ENCODE results near the gene FAM168A. TPM values are rescaled to one million over a fixed set of nuclear protein-coding genes. Genes with fewer than 3 reads are reported as not detected.

The FAM168A gene
- total and polyA plus RNA-seq, 10 of the 15 experiments (the other 5 are each of a cell fraction or from before 2014, with no cell fraction given) = 1.7 to 20.0 (median 10.0) TPM

GRCh38 chr11:73623686-73624085 is 25.8 kb upstream of the FAM168A start:
- Histone ChIP-seq H2AFZ (ENCODE audit: control insufficient read depth, low read depth, low read length) (no peak overlapping the region), H3K9ac (ENCODE audit: control insufficient read depth, insufficient read depth, low read length) (no peak overlapping the region), H3K27ac (ENCODE audit: control insufficient read depth, insufficient read depth) (no peak overlapping the region), H3K4me2 (ENCODE audit: control insufficient read depth, insufficient read depth) (no peak overlapping the region), H3K79me2 (ENCODE audit: control insufficient read depth, insufficient read depth, low read length) (no peaks in the 10 kb centered on the region), H4K20me1 (ENCODE audit: control insufficient read depth, insufficient read depth) (no peaks in the 10 kb centered on the region), H3K9me3 (replicated peaks; ENCODE audit: control insufficient read depth, insufficient read depth, low read length) (no peaks in the 10 kb centered on the region), H3K4me3 (no peak overlapping the region), H3K4me1 (ENCODE audit: control insufficient read depth, insufficient read depth, low read length) (no peaks in the 10 kb centered on the region), H3K27me3 (replicated peaks in 1 of 2; ENCODE audit: control insufficient read depth in 2 of 2, insufficient read depth in 2 of 2, low read length in 1 of 2) (no peaks in the 10 kb centered on the region), H3K36me3 (ENCODE audit: control insufficient read depth in 2 of 2, insufficient read depth in 2 of 2, low read length in 1 of 2) (no peaks in the 10 kb centered on the region)
- ATAC-seq = no peak
- intact Hi-C loops (cut with micrococcal nuclease; ENCODE audit: unreplicated experiment) = no loop called here
- WGBS (ENCODE audit: insufficient coverage, insufficient replicate concordance, low lambda C conversion rate, missing lambda C conversion rate) = 0% methylated on average over 3 of the region's 3 CpGs
- SMC1A ChIA-PET (ENCODE audit: uncharacterized antibody, unreplicated experiment) = interaction anchor here (0.5 to 5.6 kb wide), 5 partner anchors 38 to 202 kb away, joined by 3 to 79 read pairs (median 3); no protein-coding TSS in a partner anchor
- CTCF ChIA-PET = interaction anchor here (0.6 to 6.4 kb wide), 7 partner anchors 12 to 307 kb away, joined by 3 to 173 read pairs (median 3); partner anchors contain the start of gene PLEKHB1
- TF ChIP-seq YBX1 (IDR thresholded peaks at IDR 0.05) = no peak
- TF ChIP-seq TBL1XR1 (IDR thresholded peaks at IDR 0.05; ENCODE audit: low read depth, low read length) = no peak
- no peak for TF ChIP-seq CEBPB (IDR thresholded peaks at IDR 0.05; ENCODE audit: borderline replicate concordance in 1 of 2, low read depth in 2 of 2, low read length in 2 of 2)
- TF ChIP-seq IKZF1 (conservative IDR thresholded peaks at IDR 0.05) = no peak
- no peak for TF ChIP-seq SRF (IDR thresholded peaks at IDR 0.05; ENCODE audit: low read depth in 2 of 2, low read length in 2 of 2)
- TF ChIP-seq IRF4 (IDR thresholded peaks at IDR 0.05; ENCODE audit: low read depth, low read length) = no peak
- TF ChIP-seq ASH2L (IDR thresholded peaks at IDR 0.05; ENCODE audit: borderline replicate concordance, low read depth) = no peak
- no peak for TF ChIP-seq HDGF (IDR thresholded peaks at IDR 0.05)
- no peak for TF ChIP-seq USF1 (IDR thresholded peaks at IDR 0.05; ENCODE audit: borderline replicate concordance, extremely low read length, insufficient read depth, low read depth, low read length)
- no peak for TF ChIP-seq TCF3 (IDR thresholded peaks at IDR 0.05; ENCODE audit: borderline replicate concordance, insufficient read depth, low read depth, low read length)
- TF ChIP-seq BHLHE40 (IDR thresholded peaks at IDR 0.05; ENCODE audit: borderline replicate concordance in 1 of 2, low read depth in 2 of 2, low read length in 1 of 2) = no peak
- TF ChIP-seq MAX (IDR thresholded peaks at IDR 0.05; ENCODE audit: low read depth, low read length) = no peak
- no peak for TF ChIP-seq RELA (IDR thresholded peaks at IDR 0.05; ENCODE audit: borderline replicate concordance, partially characterized antibody)
- TF ChIP-seq IKZF2 (IDR thresholded peaks at IDR 0.05) = no peak
- TF ChIP-seq GABPA (IDR thresholded peaks at IDR 0.05; ENCODE audit: low read depth) = no peak
- no peak for TF ChIP-seq CBFB (IDR thresholded peaks at IDR 0.05; ENCODE audit: low read depth)
- TF ChIP-seq CHD1 (IDR thresholded peaks at IDR 0.05; ENCODE audit: low read depth, low read length) = no peak
- no peak for TF ChIP-seq NFYA (IDR thresholded peaks at IDR 0.05; ENCODE audit: borderline replicate concordance, low read depth, low read length)
- no peak for TF ChIP-seq NBN (IDR thresholded peaks at IDR 0.05)
- TF ChIP-seq ZNF207 (IDR thresholded peaks at IDR 0.05; ENCODE audit: borderline replicate concordance) = no peak
- no peak for DNase-seq (ENCODE audit: low read depth, low spot score)
- no peak for FAIRE-seq
- in situ Hi-C loops (cut with MboI) = no loop called here
- POLR2A ChIA-PET = interaction anchor here (0.6 kb wide), 1 partner anchor 60 kb away, joined by 6 read pairs; no protein-coding TSS in a partner anchor
- BruUV-seq (replicated peaks) = no TSS peak
- RAD21 ChIA-PET (ENCODE audit: unreplicated experiment) = interaction anchor here (2.6 to 4.3 kb wide), 3 partner anchors 38 to 308 kb away, joined by 20 to 64 read pairs (median 29); no protein-coding TSS in a partner anchor
